GM12878 (cell line): ENCODE measurements around the gene FABP1. TPM values are rescaled to one million over a fixed set of nuclear protein-coding genes. Genes with fewer than 3 reads are reported as not detected.

Experiments used
- ATAC-seq: fragments of 200-7000 bp; cut with Tn5 transposase; 3 replicates; pipeline ENCODE4 v1.9.1; 2020; ENCODE audit warnings: mild to moderate bottlenecking, moderate library complexity
- BruUV-seq: library from RNA; stranded (reverse); fragments of 400-500 nt; replicated peaks from 2 replicates; lab custom pipeline; 2021; lab: Mats Ljungman, UMichigan
- CTCF ChIA-PET: fragments of 300-600 bp; sonication (Branson Sonifier 250); formaldehyde crosslinking; extraction: SDS; loops from one replicate; lab custom pipeline; 2021; ENCODE audit warnings: inconsistent platforms; lab: Yijun Ruan, JAX
- POLR2A ChIA-PET: fragments of 350-600 bp; formaldehyde crosslinking; extraction: SDS; loops from one replicate; lab custom pipeline; 2021; ENCODE audit warnings: inconsistent platforms; lab: Charles Lee
- RAD21 ChIA-PET: fragments of 300-600 bp; sonication (Branson Sonifier 250); formaldehyde crosslinking; loops from one replicate; lab custom pipeline; 2023; ENCODE audit warnings: antibody characterized with exemption; ENCODE audit not compliant: unreplicated experiment; lab: Charles Lee
- SMC1A ChIA-PET: fragments of 300-600 bp; sonication (Branson Sonifier 250); formaldehyde crosslinking; loops from one replicate; lab custom pipeline; 2023; ENCODE audit not compliant: unreplicated experiment, uncharacterized antibody; lab: Charles Lee
- DNase-seq: peaks from one replicate; pipeline ENCODE4 v3.0.0-alpha.2; 2011; ENCODE audit warnings: low read depth, low spot score
- FAIRE-seq: peaks from 3 replicates; lab custom pipeline; 2011; peaks lifted over from hg19 to GRCh38; lab: Jason Lieb, UNC
- H2AFZ ChIP-seq: 2 replicates; pipeline ENCODE4 v1.6.0; 2011; ENCODE audit warnings: low read depth, low read length, control low read depth; ENCODE audit not compliant: control insufficient read depth
- H3K27ac ChIP-seq: 2 replicates; pipeline ENCODE4 v1.5.1; 2011; ENCODE audit warnings: control low read depth; ENCODE audit not compliant: control insufficient read depth, insufficient read depth
- H3K27me3 ChIP-seq, 2 experiments: replicated peaks in 1 of 2; 2 replicates each; pipeline versions ENCODE4 v1.6.0 to v1.6.1; 2011; ENCODE audit warnings: low read length in 1 of 2; ENCODE audit not compliant: control insufficient read depth in 2 of 2, insufficient read depth in 2 of 2
- H3K36me3 ChIP-seq, 2 experiments: 2 replicates each; pipeline ENCODE4 v1.5.1; 2011; ENCODE audit warnings: low read length in 1 of 2; ENCODE audit not compliant: control insufficient read depth in 2 of 2, insufficient read depth in 2 of 2
- H3K4me1 ChIP-seq: 2 replicates; pipeline ENCODE4 v1.6.1; 2011; ENCODE audit warnings: mild to moderate bottlenecking, low read length, moderate library complexity, mixed read lengths; ENCODE audit not compliant: control insufficient read depth, insufficient read depth
- H3K4me2 ChIP-seq: 2 replicates; pipeline ENCODE4 v1.6.0; 2011; ENCODE audit warnings: control low read depth; ENCODE audit not compliant: control insufficient read depth, insufficient read depth
- H3K4me3 ChIP-seq: fragments of 200-600 bp; sonication (generic); 2 replicates; pipeline ENCODE4 v1.5.1; 2016
- H3K79me2 ChIP-seq: 2 replicates; pipeline ENCODE4 v1.6.0; 2011; ENCODE audit warnings: low read length; ENCODE audit not compliant: control insufficient read depth, insufficient read depth
- H3K9ac ChIP-seq: 2 replicates; pipeline ENCODE4 v1.8.0; 2011; ENCODE audit warnings: low read length, control low read depth, mixed read lengths; ENCODE audit not compliant: control insufficient read depth, insufficient read depth
- H3K9me3 ChIP-seq: replicated peaks from 3 replicates; pipeline ENCODE4 v1.5.1; 2011; ENCODE audit warnings: mild to moderate bottlenecking, low read length; ENCODE audit not compliant: control insufficient read depth, insufficient read depth
- H4K20me1 ChIP-seq: 2 replicates; pipeline ENCODE4 v1.6.0; 2011; ENCODE audit not compliant: control insufficient read depth, insufficient read depth
- CHD4 ChIP-seq: fragments of 200-600 bp; sonication (generic); IDR thresholded peaks from 2 replicates; pipeline ENCODE4 v1.6.1; 2016; ENCODE audit warnings: mild to moderate bottlenecking
- ETV6 ChIP-seq, 2 experiments: fragments of 450-650 bp in 1 of 2; IDR thresholded peaks in 1 of 2; conservative IDR thresholded peaks in 1 of 2; 2 replicates each; pipeline ENCODE4 v1.6.1; 2014; ENCODE audit warnings: antibody characterized with exemption in 1 of 2, borderline replicate concordance in 1 of 2, low read depth in 1 of 2, mild to moderate bottlenecking in 1 of 2, moderate library complexity in 1 of 2
- FOXK2 ChIP-seq: fragments of 450-650 bp; IDR thresholded peaks from 2 replicates; pipeline ENCODE4 v1.6.1; 2017; ENCODE audit warnings: mild to moderate bottlenecking, moderate library complexity
- NFYA ChIP-seq: IDR thresholded peaks from 2 replicates; pipeline ENCODE4 v1.6.1; 2011; ENCODE audit warnings: low read depth, mild to moderate bottlenecking, low read length, improper control_type of control experiment, borderline replicate concordance
- SIX5 ChIP-seq: IDR thresholded peaks from 2 replicates; pipeline ENCODE4 v1.6.1; 2011; ENCODE audit warnings: mild to moderate bottlenecking, low read depth, low read length, moderate library complexity; ENCODE audit not compliant: severe bottlenecking
- SMC3 ChIP-seq: IDR thresholded peaks from 2 replicates; pipeline ENCODE4 v1.6.1; 2011; ENCODE audit warnings: low read length, improper control_type of control experiment, borderline replicate concordance
- whole genome bisulfite sequencing: methylation state at CpG from one replicate; pipeline ENCODE4 v1.1.6; 2016; ENCODE audit warnings: low lambda C conversion rate; ENCODE audit not compliant: insufficient replicate concordance, insufficient coverage; ENCODE audit errors: missing lambda C conversion rate; 5-methylcytosine and 5-hydroxymethylcytosine counted together
- in situ Hi-C: fragments of 300-500 bp; cut with MboI; formaldehyde crosslinking; loops from 9 replicates; pipeline ENCODE4 v1.14.3; 2018; ENCODE audit warnings: mixed read lengths
- intact Hi-C: fragments of 100-400 bp; cut with micrococcal nuclease; formaldehyde crosslinking; loops from one replicate; pipeline ENCODE4 v1.14.2; 2022; ENCODE audit not compliant: unreplicated experiment
- polyA plus RNA-seq, 11 experiments: library from polyadenylated mRNA; depleted of rRNA in 4 of 11; unstranded in 6 of 11; stranded (reverse) in 5 of 11; fragments of >200 nt; fragmentation: Nextera tagmentation in 4 of 11; fragmentation: Illumina TruSeq in 1 of 11; extraction: Ambion mirVana in 4 of 11; extraction: Trizol in 1 of 11; gene quantifications; 1 replicate in 1 of 11; 2 replicates in 10 of 11; pipeline versions ENCODE4 v1.2.1 to v1.2.3, GENCODE V29; 2011 to 2016; ENCODE audit warnings: inconsistent platforms in 2 of 11, missing spikeins in 2 of 11, low read depth in 1 of 11
- total RNA-seq, 4 experiments: library from RNA; depleted of rRNA in 3 of 4; stranded (reverse); fragments of >200 nt in 3 of 4; fragmentation: Illumina TruSeq in 1 of 4; extraction: Trizol in 1 of 4; gene quantifications; 2 replicates each; pipeline versions ENCODE4 v1.2.1 to v1.2.3, GENCODE V29; 2013 to 2021

FABP1 gene
- total and polyA plus RNA-seq, 10 of the 15 experiments (the other 5 are each of a cell fraction or from before 2014, with no cell fraction given) = not detected

GRCh38 chr2:88116669-88117432, 11.0 kb downstream of the FABP1 start:
- CTCF ChIA-PET = interaction anchor here (0.7 to 1.3 kb wide), 2 partner anchors 56 to 57 kb away, joined by 3 read pairs; no protein-coding TSS in a partner anchor
- Histone ChIP-seq H3K4me1 (no peaks in the 10 kb centered on the region), H4K20me1 (no peaks in the 10 kb centered on the region), H2AFZ (no peak overlapping the region), H3K9ac (no peak overlapping the region), H3K27ac (no peak overlapping the region), H3K4me2 (no peak overlapping the region), H3K27me3 (peaks cover 0 to 1% of the 10 kb centered on the region in 2 experiments; a peak in 2 of 4 replicates), H3K79me2 (no peaks in the 10 kb centered on the region), H3K36me3 (no peaks in the 10 kb centered on the region), H3K9me3 (no peaks in the 10 kb centered on the region), H3K4me3 (no peak overlapping the region)
- RAD21 ChIA-PET = no interaction called here
- SMC1A ChIA-PET = no interaction called here
- in situ Hi-C loops (no loop called here), intact Hi-C loops (no loop called here)
- TF ChIP-seq SIX5 (no peak), ETV6 (conservative IDR thresholded peaks at IDR 0.05 in 1 of 2, IDR thresholded peaks at IDR 0.05 in 1 of 2; ENCODE audit: borderline replicate concordance in 1 of 2, low read depth in 1 of 2) (no peak), CHD4 (no peak), FOXK2 (no peak), SMC3 (no peak), NFYA (no peak)
- ATAC-seq = no peak
- POLR2A ChIA-PET = no interaction called here
- FAIRE-seq = no peak
- WGBS = 48% methylated on average over 18 of the region's 18 CpGs
- BruUV-seq = no TSS peak
- no peak for DNase-seq
